HG03135 (cell line): ENCODE data around the gene DYNC1LI1.
"Not testable (repeated sequence)": the region's sequence is repeated elsewhere in the genome, so short reads cannot be mapped to it uniquely, and the experiment has no call there.

Experiments
- ATAC-seq: cut with Tn5 transposase; IDR thresholded peaks from one replicate; pipeline ENCODE4 v1.9.1; 2021; ENCODE audit warnings: mild to moderate bottlenecking, moderate library complexity; ENCODE audit not compliant: unreplicated experiment

Gene DYNC1LI1

GRCh38 chr3:32540899-32541298 is 29.8 kb downstream of the DYNC1LI1 start:
- ATAC-seq = no peak

- ATAC-seq = no peak
These were observed 38.2 kb downstream of the DYNC1LI1 start for GRCh38 chr3:32532434-32532833.

GRCh38 chr3:32531010-32531647 is 39.5 kb downstream of the DYNC1LI1 start:
- ATAC-seq = no peak

DNA sequence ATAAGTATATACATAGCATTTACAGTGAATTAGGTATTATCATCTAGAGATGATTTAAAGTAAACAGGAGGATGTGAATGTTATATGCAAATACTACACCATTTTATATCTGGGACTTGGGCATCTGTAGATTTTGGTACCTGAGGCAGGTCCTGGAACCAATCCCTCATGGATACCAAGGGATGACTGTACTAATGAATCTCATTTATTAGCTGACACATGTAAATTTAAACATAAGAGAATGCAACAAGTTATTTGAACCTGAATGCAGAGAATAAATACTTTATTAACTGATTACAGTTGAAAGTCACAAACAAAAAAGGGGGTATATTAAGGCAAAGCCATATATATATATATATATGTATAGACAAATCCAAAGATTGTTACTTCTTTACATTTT is 44.9 kb downstream of the DYNC1LI1 start:
- ATAC-seq = no peak

- no peak for ATAC-seq
These were observed 48.0 kb downstream of the DYNC1LI1 start for GRCh38 chr3:32522682-32523081.

DNA sequence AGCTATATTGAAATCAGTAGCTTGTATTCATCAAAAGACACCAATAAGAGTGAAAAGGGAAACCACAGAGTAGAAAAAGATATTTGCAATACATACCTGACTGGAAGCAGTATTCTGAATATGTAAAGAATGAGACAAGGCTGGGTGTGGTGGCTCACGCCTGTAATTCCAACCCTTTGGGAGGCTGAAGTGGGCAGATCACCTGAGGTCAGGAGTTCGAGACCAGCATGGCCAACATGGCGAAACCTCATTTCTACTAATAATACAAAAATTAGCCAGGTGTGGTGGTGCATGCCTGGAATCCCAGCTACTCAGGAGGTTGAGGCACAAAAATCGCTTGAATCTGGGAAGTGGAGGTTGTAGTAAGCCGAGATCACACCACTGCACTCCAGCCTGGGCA is 51.7 kb downstream of the DYNC1LI1 start:
- not testable (repeated sequence) for ATAC-seq

GRCh38 chr3:32516751-32517150 is 53.9 kb downstream of the DYNC1LI1 start:
- ATAC-seq = not testable (repeated sequence)

DNA sequence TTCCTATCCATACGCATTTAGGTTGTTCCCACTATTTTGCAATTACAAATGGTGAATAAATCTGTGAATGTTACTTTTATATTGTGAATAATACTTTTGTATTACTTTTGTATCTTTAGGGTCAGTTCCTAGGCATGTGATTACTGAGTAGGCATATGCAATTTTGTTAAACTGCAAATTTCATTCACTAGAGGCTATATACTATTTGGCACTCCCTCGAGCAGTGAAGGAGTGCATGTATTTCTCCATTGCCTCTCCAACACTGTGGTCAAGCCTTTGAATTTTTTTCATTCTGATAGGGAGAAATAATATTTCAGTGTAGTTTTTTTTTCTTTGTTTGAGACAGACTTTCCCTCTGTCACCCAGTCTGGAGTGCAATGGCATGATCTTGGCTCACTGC is 59.7 kb downstream of the DYNC1LI1 start:
- ATAC-seq = no peak

GRCh38 chr3:32510075-32510724 is 60.5 kb downstream of the DYNC1LI1 start:
- peak; percentile 80 for ATAC-seq

DNA sequence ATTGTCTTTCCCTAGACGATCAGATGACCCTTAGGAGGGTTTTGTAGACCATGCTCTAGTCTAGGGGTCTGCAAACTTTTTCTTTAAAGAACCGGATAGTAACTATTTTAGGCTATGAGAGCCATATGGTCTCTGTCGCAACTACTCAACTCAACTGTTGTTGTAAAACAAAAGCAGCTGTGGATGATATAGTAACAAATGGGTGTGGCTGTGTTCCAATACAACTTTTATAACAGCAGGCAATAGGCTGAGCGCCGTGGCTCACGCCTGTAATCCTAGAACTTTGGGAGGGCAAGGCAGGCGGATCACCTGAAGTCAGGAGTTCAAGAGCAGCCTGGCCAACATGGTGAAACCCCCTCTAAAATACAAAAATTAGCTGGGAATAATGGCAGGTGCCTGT is 61.9 kb downstream of the DYNC1LI1 start:
- ATAC-seq = no peak

- ATAC-seq = no peak
These were observed 64.2 kb downstream of the DYNC1LI1 start for GRCh38 chr3:32506466-32506865.

GRCh38 chr3:32502946-32503286 is 67.7 kb downstream of the DYNC1LI1 start:
- peak; percentile 8 for ATAC-seq

GRCh38 chr3:32502118-32502945 is 68.3 kb downstream of the DYNC1LI1 start, which contains the start of gene CMTM6:
CMTM6 (minus strand) TSS chr3:32502852; CDS start chr3:32502745, 107 bp downstream.
- ATAC-seq = peak; percentile 72

DNA sequence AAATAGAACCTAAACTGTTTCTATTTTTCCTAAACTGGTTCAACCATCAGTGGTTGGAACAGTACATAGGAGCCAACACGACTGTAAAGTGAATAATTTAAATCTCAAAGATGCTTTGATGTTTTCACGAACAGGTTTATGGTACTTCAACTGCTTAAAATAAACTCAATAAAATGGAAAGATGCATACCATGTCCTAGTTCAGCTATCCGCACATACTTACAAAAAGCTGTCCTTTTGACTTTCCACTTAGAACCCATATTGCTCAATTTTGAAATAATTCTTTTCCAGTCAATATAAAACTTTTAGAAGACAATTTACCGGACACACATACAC is 68.9 kb downstream of the DYNC1LI1 start:
- ATAC-seq = no peak

DNA sequence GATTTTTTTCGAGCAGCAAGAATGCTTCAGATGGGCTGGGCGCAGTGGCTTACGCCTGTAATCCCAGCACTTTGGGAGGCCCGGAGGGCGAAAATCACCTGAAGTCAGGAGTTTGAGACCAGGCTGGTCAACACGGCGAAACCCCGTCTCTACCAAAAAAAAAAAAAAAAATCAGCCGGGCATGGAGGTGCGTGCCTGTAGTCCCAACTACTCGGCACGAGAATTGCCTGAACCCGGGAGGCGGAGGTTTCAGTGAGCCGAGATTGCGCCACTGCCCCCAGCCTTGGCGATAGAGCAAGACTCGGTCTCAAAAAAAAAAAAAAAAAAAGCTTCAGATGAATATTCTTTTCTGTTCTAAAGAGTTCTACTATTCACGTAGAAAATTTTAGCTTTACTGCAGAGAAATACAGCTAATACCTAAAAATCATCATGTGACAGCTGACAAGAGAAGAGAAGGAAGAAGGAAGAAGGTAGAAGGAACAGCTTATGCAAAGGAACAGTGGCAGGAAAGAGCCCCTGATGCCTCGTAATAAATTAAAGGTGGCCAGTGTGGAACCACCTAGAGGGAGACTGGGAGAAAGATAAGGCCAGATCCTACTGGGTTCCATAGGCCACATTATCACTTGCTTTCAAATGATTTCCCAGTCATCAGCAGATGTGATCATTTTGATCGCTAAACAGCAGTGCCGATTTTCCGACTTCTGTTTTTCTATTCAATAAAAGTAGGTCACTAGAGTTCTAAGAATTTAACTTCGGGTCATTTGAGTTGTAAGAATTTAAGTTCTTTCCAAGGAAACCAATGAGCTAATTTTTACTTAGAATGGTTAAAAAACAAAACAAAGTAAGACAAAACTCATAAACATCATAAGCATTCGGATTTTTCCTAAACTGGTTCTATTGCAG is 69.5 kb downstream of the DYNC1LI1 start:
- no peak for ATAC-seq

DNA sequence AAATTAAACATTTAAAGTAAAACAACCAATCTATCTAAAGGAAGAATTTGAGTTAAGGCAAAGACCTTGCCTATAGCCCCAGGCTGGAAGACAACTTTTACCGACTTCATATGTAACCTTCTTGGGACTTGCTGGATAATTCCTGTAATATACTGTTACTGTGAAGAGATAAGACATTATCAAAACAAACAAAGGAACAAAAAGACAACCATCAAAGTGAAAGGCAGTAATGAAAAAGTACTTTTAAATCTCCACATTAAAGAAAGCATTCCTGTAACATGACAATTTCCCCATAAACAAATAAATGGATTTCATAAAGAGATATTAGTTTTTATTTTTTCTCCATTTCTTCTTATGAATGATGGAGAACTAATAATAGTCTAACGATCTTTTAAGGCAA is 70.4 kb downstream of the DYNC1LI1 start:
- no peak for ATAC-seq

DNA sequence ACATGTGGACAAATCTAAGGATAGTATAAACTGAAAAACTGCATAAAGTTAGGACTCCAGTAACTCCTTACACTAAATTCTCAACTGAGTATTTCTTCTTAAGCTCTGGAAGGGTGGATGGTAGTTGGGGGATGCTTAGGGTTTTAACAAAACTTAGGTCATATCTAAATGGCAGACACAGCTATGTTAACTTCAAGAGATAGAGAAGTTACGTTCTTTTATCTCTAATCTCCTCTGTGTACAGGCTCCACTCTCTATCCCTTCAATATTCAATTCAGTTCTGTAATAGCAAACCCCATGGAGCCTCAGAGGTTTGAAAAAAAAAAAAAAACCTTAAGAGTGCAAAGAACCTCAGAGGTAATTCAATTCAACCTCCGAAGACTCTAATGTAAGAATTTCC is 71.1 kb downstream of the DYNC1LI1 start:
- ATAC-seq = no peak

GRCh38 chr3:32498992-32499391 is 71.7 kb downstream of the DYNC1LI1 start:
- ATAC-seq = no peak

DNA sequence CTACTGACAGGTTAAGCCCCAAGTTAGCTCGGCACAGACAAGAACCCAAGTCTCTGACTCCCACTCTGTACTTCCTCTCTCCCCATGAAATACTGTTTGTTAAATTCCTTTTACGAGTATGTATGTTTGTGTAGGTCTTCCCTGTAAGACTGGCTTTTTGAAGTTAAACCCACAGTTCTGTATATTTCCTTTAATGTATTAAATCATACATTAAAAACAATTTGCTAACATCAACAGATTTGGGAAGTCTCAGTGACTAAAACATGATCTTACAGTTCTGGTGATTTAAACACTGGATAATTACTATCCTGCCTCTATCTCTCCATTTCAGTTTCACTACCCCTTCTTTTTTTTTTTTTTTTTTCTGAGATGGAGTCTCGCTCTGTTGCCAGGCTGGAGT is 72.4 kb downstream of the DYNC1LI1 start:
- no peak for ATAC-seq

- ATAC-seq = no peak
These were observed 75.0 kb downstream of the DYNC1LI1 start for GRCh38 chr3:32495609-32496008.

DNA sequence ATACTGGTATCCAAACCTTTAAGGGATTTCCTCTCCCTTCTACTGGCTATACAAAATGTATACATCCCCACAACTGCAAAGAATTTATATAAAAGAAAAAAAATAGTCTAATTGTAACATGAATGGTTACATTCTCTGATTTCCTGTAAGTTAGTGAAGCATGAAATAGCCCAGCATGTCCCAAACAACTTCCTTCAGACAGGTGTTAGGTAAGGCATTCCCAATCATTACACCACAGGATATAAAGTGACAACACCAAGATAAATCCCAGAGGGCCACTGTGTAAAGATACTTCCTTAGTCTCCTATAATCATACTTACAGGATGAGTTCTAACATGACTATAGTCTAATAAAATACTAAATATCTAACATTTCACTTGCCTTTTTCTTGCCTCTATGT is 75.6 kb downstream of the DYNC1LI1 start:
- no peak for ATAC-seq
